Stimulated activated naive CD8-positive, alpha-beta T cell treated with anti-CD3 and anti-CD28 coated beads, Interleukin-15, amount 100 ng/mL, for 72 hours (primary cell): ENCODE data around the gene SCG5.
A peak's percentile ranks its signal among the peaks of the same experiment; 100 is the strongest.

Source experiments
- ATAC-seq: fragments of 150-1000 bp; cut with Tn5 transposase; 2 replicates; pipeline ENCODE4 v1.10.0; 2021; ENCODE audit warnings: mild to moderate bottlenecking, moderate library complexity
- DNase-seq, 2 donors: peaks; one replicate each; pipeline ENCODE4 v3.0.0; 2021 to 2022
- H3K27ac Mint-ChIP-seq, 2 donors: one replicate each; pipeline ENCODE4 v1.8.0; 2022; ENCODE audit warnings: mild to moderate bottlenecking in 2 of 2, mixed read lengths in 2 of 2, moderate library complexity in 2 of 2
- H3K27me3 Mint-ChIP-seq: one replicate; pipeline ENCODE4 v1.8.0; 2022; ENCODE audit warnings: mixed read lengths
- H3K4me1 Mint-ChIP-seq: one replicate; pipeline ENCODE4 v1.8.0; 2022; ENCODE audit warnings: mild to moderate bottlenecking, mixed read lengths
- H3K4me3 Mint-ChIP-seq, 2 donors: one replicate each; pipeline ENCODE4 v1.8.0; 2022; ENCODE audit warnings: mild to moderate bottlenecking in 2 of 2, mixed read lengths in 2 of 2, moderate library complexity in 1 of 2
- H3K9me3 Mint-ChIP-seq, 2 donors: one replicate each; pipeline ENCODE4 v1.8.0; 2022; ENCODE audit warnings: mixed read lengths in 2 of 2

SCG5 gene

GRCh38 chr15:32675466-32675865 is 34.0 kb downstream of the SCG5 start:
- Mint-ChIP-seq H3K4me3 (no peak overlapping the region), H3K9me3 (no peaks in the 10 kb centered on the region), H3K27me3 (peaks cover 7% of the 10 kb centered on the region), H3K27ac (no peak overlapping the region), H3K4me1 (no peaks in the 10 kb centered on the region)
- ATAC-seq (no peak), DNase-seq (no peak)

- H3K9me3 Mint-ChIP-seq = no peaks in the 10 kb centered on the region
- H3K4me3 Mint-ChIP-seq = no peak overlapping the region
- DNase-seq = no peak
- no peak for ATAC-seq
- no peak overlapping the region for H3K27ac Mint-ChIP-seq
- peaks cover 7% of the 10 kb centered on the region for H3K27me3 Mint-ChIP-seq
- no peaks in the 10 kb centered on the region for H3K4me1 Mint-ChIP-seq
Measured at GRCh38 chr15:32676169-32676568, 34.7 kb downstream of the SCG5 start.

GRCh38 chr15:32677238-32677750 is 35.8 kb downstream of the SCG5 start:
- Mint-ChIP-seq H3K27me3 (peaks cover 7% of the 10 kb centered on the region), H3K4me1 (no peaks in the 10 kb centered on the region), H3K9me3 (no peaks in the 10 kb centered on the region), H3K4me3 (no peak overlapping the region), H3K27ac (no peak overlapping the region)
- ATAC-seq = no peak
- no peak for DNase-seq

- DNase-seq = no peak
- peaks cover 7% of the 10 kb centered on the region for H3K27me3 Mint-ChIP-seq
- peaks cover 10% of the 10 kb centered on the region for H3K4me1 Mint-ChIP-seq
- no peak overlapping the region for H3K4me3 Mint-ChIP-seq
- no peaks in the 10 kb centered on the region for H3K9me3 Mint-ChIP-seq
- H3K27ac Mint-ChIP-seq = no peak overlapping the region
- ATAC-seq = no peak
Measured at GRCh38 chr15:32679298-32679690, 37.8 kb downstream of the SCG5 start.

- H3K4me1 Mint-ChIP-seq = peaks cover 12% of the 10 kb centered on the region
- ATAC-seq (no peak), DNase-seq (no peak)
- H3K9me3 Mint-ChIP-seq = no peaks in the 10 kb centered on the region
- H3K27me3 Mint-ChIP-seq = peaks cover 9% of the 10 kb centered on the region
- H3K4me3 Mint-ChIP-seq = no peak overlapping the region
- no peak overlapping the region for H3K27ac Mint-ChIP-seq
Measured at GRCh38 chr15:32682569-32682968, 41.1 kb downstream of the SCG5 start.

GRCh38 chr15:32682977-32683630 is 41.6 kb downstream of the SCG5 start:
- H3K27ac Mint-ChIP-seq = no peak overlapping the region
- peaks cover 8% of the 10 kb centered on the region for H3K27me3 Mint-ChIP-seq
- no peak for DNase-seq

GRCh38 chr15:32683906-32684584 is 42.5 kb downstream of the SCG5 start:
- H3K4me1 Mint-ChIP-seq = peaks cover 12% of the 10 kb centered on the region

More at GRCh38 chr15:32682977-32683630, 41.6 kb downstream of the SCG5 start:
- no peak overlapping the region for H3K4me3 Mint-ChIP-seq
- H3K4me1 Mint-ChIP-seq = peaks cover 12% of the 10 kb centered on the region
- no peaks in the 10 kb centered on the region for H3K9me3 Mint-ChIP-seq
- no peak for ATAC-seq

GRCh38 chr15:32685576-32685975 is 44.1 kb downstream of the SCG5 start:
- Mint-ChIP-seq H3K4me3 (no peak overlapping the region), H3K9me3 (no peaks in the 10 kb centered on the region), H3K4me1 (peaks cover 12% of the 10 kb centered on the region), H3K27me3 (peaks cover 8% of the 10 kb centered on the region), H3K27ac (no peak overlapping the region)
- no peak for ATAC-seq
- DNase-seq = no peak

More at GRCh38 chr15:32683906-32684584, 42.5 kb downstream of the SCG5 start:
- no peaks in the 10 kb centered on the region for H3K9me3 Mint-ChIP-seq
- DNase-seq (no peak), ATAC-seq (peak; percentile 56)
- H3K27ac Mint-ChIP-seq = no peak overlapping the region
- peaks cover 8% of the 10 kb centered on the region for H3K27me3 Mint-ChIP-seq
- H3K4me3 Mint-ChIP-seq = no peak overlapping the region

- DNase-seq = no peak
Measured at GRCh38 chr15:32687556-32687955, 46.0 kb downstream of the SCG5 start.

GRCh38 chr15:32688151-32688639 is 46.7 kb downstream of the SCG5 start:
- no peaks in the 10 kb centered on the region for H3K9me3 Mint-ChIP-seq
- H3K4me1 Mint-ChIP-seq = peaks cover 12% of the 10 kb centered on the region
- no peak overlapping the region for H3K4me3 Mint-ChIP-seq
- ATAC-seq = no peak
- DNase-seq = no peak
- no peak overlapping the region for H3K27ac Mint-ChIP-seq
- peaks cover 8% of the 10 kb centered on the region for H3K27me3 Mint-ChIP-seq

More at GRCh38 chr15:32687556-32687955, 46.0 kb downstream of the SCG5 start:
- Mint-ChIP-seq H3K27ac (no peak overlapping the region), H3K9me3 (no peaks in the 10 kb centered on the region), H3K4me3 (no peak overlapping the region), H3K27me3 (peaks cover 8% of the 10 kb centered on the region), H3K4me1 (peaks cover 12% of the 10 kb centered on the region)
- no peak for ATAC-seq

GRCh38 chr15:32690941-32691688 is 49.6 kb downstream of the SCG5 start:
- no peak overlapping the region for H3K27ac Mint-ChIP-seq

GRCh38 chr15:32691689-32692038 is 50.2 kb downstream of the SCG5 start:
- Mint-ChIP-seq H3K27ac (no peak overlapping the region), H3K27me3 (peaks cover 4% of the 10 kb centered on the region), H3K9me3 (no peaks in the 10 kb centered on the region), H3K4me1 (no peaks in the 10 kb centered on the region), H3K4me3 (no peak overlapping the region)
- no peak for ATAC-seq
- no peak for DNase-seq

More at GRCh38 chr15:32690941-32691688, 49.6 kb downstream of the SCG5 start:
- no peak overlapping the region for H3K4me3 Mint-ChIP-seq
- no peaks in the 10 kb centered on the region for H3K9me3 Mint-ChIP-seq
- no peak for ATAC-seq
- DNase-seq = no peak
- H3K27me3 Mint-ChIP-seq = peaks cover 8% of the 10 kb centered on the region
- H3K4me1 Mint-ChIP-seq = no peaks in the 10 kb centered on the region

GRCh38 chr15:32692286-32692685 is 50.8 kb downstream of the SCG5 start:
- Mint-ChIP-seq H3K4me3 (no peak overlapping the region), H3K9me3 (no peaks in the 10 kb centered on the region), H3K4me1 (no peaks in the 10 kb centered on the region), H3K27me3 (no peaks in the 10 kb centered on the region), H3K27ac (no peak overlapping the region)
- no peak for DNase-seq
- ATAC-seq = no peak

GRCh38 chr15:32694222-32694983 is 52.9 kb downstream of the SCG5 start:
- no peak overlapping the region for H3K4me3 Mint-ChIP-seq
- no peak overlapping the region for H3K27ac Mint-ChIP-seq
- no peaks in the 10 kb centered on the region for H3K9me3 Mint-ChIP-seq
- H3K4me1 Mint-ChIP-seq = no peaks in the 10 kb centered on the region
- peaks cover 12% of the 10 kb centered on the region for H3K27me3 Mint-ChIP-seq
- DNase-seq (no peak), ATAC-seq (no peak)

GRCh38 chr15:32698773-32699390 is 57.4 kb downstream of the SCG5 start:
- no peaks in the 10 kb centered on the region for H3K9me3 Mint-ChIP-seq
- no peaks in the 10 kb centered on the region for H3K4me1 Mint-ChIP-seq
- no peak overlapping the region for H3K4me3 Mint-ChIP-seq
- ATAC-seq (no peak), DNase-seq (no peak)
- no peak overlapping the region for H3K27ac Mint-ChIP-seq
- H3K27me3 Mint-ChIP-seq = peaks cover 29% of the 10 kb centered on the region
